Measurements from ENCODE around the gene ALG5. TPM values are rescaled to one million over a fixed set of nuclear protein-coding genes. Genes with fewer than 3 reads are reported as not detected.

The ALG5 gene
- polyA plus RNA-seq, 1 of the 3 experiments (the other 2 are of a cell fraction), result 24.2 TPM

- no peak for TF ChIP-seq RCOR1 (IDR thresholded peaks at IDR 0.05; ENCODE audit: low read length)
- TF ChIP-seq YY1 (IDR thresholded peaks at IDR 0.05; ENCODE audit: low read depth), result no peak
- no peak for TF ChIP-seq TCF12 (IDR thresholded peaks at IDR 0.05)
- TF ChIP-seq GABPA (IDR thresholded peaks at IDR 0.05; ENCODE audit: low read depth), result no peak
- no peak overlapping the region for H2AFZ ChIP-seq (ENCODE audit: low read depth)
- H3K36me3 ChIP-seq (replicated peaks in 1 of 2; ENCODE audit: control insufficient read depth in 1 of 2, insufficient read depth in 2 of 2, low read length in 1 of 2), result peaks cover 29 to 75% of the 10 kb centered on the region in 2 experiments
- ChIA-PET CTCF (interaction anchor here (1.8 kb wide), 1 partner anchor 96 kb away, joined by 7 read pairs; no protein-coding TSS in a partner anchor), POLR2A (no interaction called here)
- no peaks in the 10 kb centered on the region for H3K9me3 ChIP-seq
- H4K20me1 ChIP-seq (ENCODE audit: insufficient read depth), result no peaks in the 10 kb centered on the region
- H3K4me3 ChIP-seq (ENCODE audit: low read depth in 2 of 2, low read length in 1 of 2), result no peak overlapping the region
- DNase-seq, result no peak
- H3K4me1 ChIP-seq (ENCODE audit: control insufficient read depth in 1 of 2, insufficient read depth in 2 of 2, low read depth in 1 of 2, low read length in 1 of 2), result no peaks in the 10 kb centered on the region; a peak in 2 of 4 replicates
- H3K27me3 ChIP-seq (ENCODE audit: insufficient read depth), result no peaks in the 10 kb centered on the region
- no peak overlapping the region; a peak in 2 of 4 replicates for H3K27ac ChIP-seq (ENCODE audit: low read depth in 2 of 2, low read length in 1 of 2)
- H3K79me2 ChIP-seq (ENCODE audit: insufficient read depth), result no peaks in the 10 kb centered on the region
- H3K4me2 ChIP-seq, result no peak overlapping the region
- no peaks in the 10 kb centered on the region for H3F3A ChIP-seq (replicated peaks; ENCODE audit: insufficient read depth)
- no peak overlapping the region for H3K9ac ChIP-seq
- H3K9me2 ChIP-seq, result no peaks in the 10 kb centered on the region
Observed at GRCh38 chr13:36954542-36954941, 44.6 kb downstream of the ALG5 start.

DNA sequence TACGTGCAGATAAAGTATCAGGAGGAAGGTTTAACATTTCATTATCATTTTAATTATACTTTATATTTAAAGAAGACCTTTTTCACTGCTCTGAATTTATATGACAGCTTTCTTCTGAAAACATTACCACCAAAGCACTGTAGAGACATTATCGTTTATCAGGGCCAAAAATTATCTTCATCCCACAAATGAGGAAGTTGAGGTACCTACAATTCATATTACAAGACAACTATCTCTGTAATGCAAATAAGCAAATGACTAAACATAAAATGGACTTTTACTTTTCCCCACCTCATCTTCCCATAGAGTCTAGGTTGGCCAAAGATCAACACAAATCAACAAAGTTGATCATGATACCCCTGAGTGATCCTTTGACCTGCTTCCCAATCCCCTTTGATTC, 48.2 kb downstream of the ALG5 start:
- Histone ChIP-seq H3K9ac (no peak overlapping the region), H4K20me1 (ENCODE audit: insufficient read depth) (no peaks in the 10 kb centered on the region), H3K4me3 (ENCODE audit: low read depth in 2 of 2, low read length in 1 of 2) (no peak overlapping the region), H2AFZ (ENCODE audit: low read depth) (no peak overlapping the region), H3K27me3 (ENCODE audit: insufficient read depth) (no peaks in the 10 kb centered on the region), H3K4me2 (no peak overlapping the region), H3K79me2 (ENCODE audit: insufficient read depth) (no peaks in the 10 kb centered on the region), H3K9me2 (no peaks in the 10 kb centered on the region), H3K4me1 (ENCODE audit: control insufficient read depth in 1 of 2, insufficient read depth in 2 of 2, low read depth in 1 of 2, low read length in 1 of 2) (no peaks in the 10 kb centered on the region; a peak in 2 of 4 replicates), H3K36me3 (replicated peaks in 1 of 2; ENCODE audit: control insufficient read depth in 1 of 2, insufficient read depth in 2 of 2, low read length in 1 of 2) (peaks cover 36 to 63% of the 10 kb centered on the region in 2 experiments), H3K27ac (ENCODE audit: low read depth in 2 of 2, low read length in 1 of 2) (no peak overlapping the region), H3K9me3 (no peaks in the 10 kb centered on the region), H3F3A (replicated peaks; ENCODE audit: insufficient read depth) (no peaks in the 10 kb centered on the region)
- 89% methylated on average over 2 of the region's 2 CpGs for WGBS (ENCODE audit: low lambda C conversion rate)
- DNase-seq, result no peak
- no peak for TF ChIP-seq YY1 (IDR thresholded peaks at IDR 0.05; ENCODE audit: low read depth)
- ChIA-PET POLR2A (no interaction called here), CTCF (interaction anchor here (1.2 to 3.5 kb wide), 3 partner anchors 30 to 101 kb away, joined by 4 to 14 read pairs (median 4); no protein-coding TSS in a partner anchor)

DNA sequence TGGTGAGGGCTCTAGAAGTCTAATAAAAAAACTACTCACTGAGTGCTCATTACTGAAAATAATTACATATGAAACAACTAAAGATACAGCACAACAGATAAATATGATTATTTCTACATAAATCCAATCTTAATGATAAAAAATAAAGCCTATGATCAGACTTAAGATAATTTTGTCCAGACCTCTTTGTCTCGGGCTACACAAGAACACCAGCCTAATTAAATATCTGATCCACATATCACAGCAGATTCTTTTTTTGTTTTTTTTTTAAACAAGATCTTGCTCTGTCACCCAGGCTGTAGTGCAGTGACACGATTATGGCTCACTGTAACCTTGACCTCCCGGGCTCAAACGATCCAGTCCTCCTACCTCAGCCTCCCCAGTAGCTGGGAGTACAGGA, 48.8 kb downstream of the ALG5 start:
- H3K9ac ChIP-seq, result no peak overlapping the region
- H3K4me1 ChIP-seq (ENCODE audit: control insufficient read depth in 1 of 2, insufficient read depth in 2 of 2, low read depth in 1 of 2, low read length in 1 of 2), result peaks cover 0 to 2% of the 10 kb centered on the region in 2 experiments; a peak in 2 of 4 replicates
- no peaks in the 10 kb centered on the region for H3F3A ChIP-seq (replicated peaks; ENCODE audit: insufficient read depth)
- ChIA-PET CTCF (interaction anchor here (1.0 to 1.2 kb wide), 3 partner anchors 10 to 100 kb away, joined by 3 to 4 read pairs (median 4); no protein-coding TSS in a partner anchor), POLR2A (no interaction called here)
- no peaks in the 10 kb centered on the region for H3K9me2 ChIP-seq
- H3K9me3 ChIP-seq, result no peaks in the 10 kb centered on the region
- no peak overlapping the region for H2AFZ ChIP-seq (ENCODE audit: low read depth)
- no peak overlapping the region for H3K4me2 ChIP-seq
- H3K36me3 ChIP-seq (replicated peaks in 1 of 2; ENCODE audit: control insufficient read depth in 1 of 2, insufficient read depth in 2 of 2, low read length in 1 of 2), result peaks cover 36 to 57% of the 10 kb centered on the region in 2 experiments
- WGBS (ENCODE audit: low lambda C conversion rate), result 51% methylated on average over 4 of the region's 4 CpGs
- DNase-seq, result no peak
- TF ChIP-seq EP300 (IDR thresholded peaks at IDR 0.05; ENCODE audit: borderline replicate concordance in 1 of 2, low read depth in 1 of 2, low read length in 1 of 2), result peak in 1 of 2 experiments; percentile 72; a peak in 2 of 4 replicates
- peak; percentile 60 for TF ChIP-seq GATA2 (CRISPR knock-in tag; IDR thresholded peaks at IDR 0.05)
- no peak for TF ChIP-seq USF1 (IDR thresholded peaks at IDR 0.05; ENCODE audit: borderline replicate concordance, low read depth)
- H3K79me2 ChIP-seq (ENCODE audit: insufficient read depth), result no peaks in the 10 kb centered on the region
- no peaks in the 10 kb centered on the region for H3K27me3 ChIP-seq (ENCODE audit: insufficient read depth)
- H4K20me1 ChIP-seq (ENCODE audit: insufficient read depth), result no peaks in the 10 kb centered on the region
- peak overlapping the region in 1 of 2 experiments; percentile 63; a peak in 2 of 4 replicates for H3K27ac ChIP-seq (ENCODE audit: low read depth in 2 of 2, low read length in 1 of 2)
- H3K4me3 ChIP-seq (ENCODE audit: low read depth in 2 of 2, low read length in 1 of 2), result no peak overlapping the region

Data from SK-N-SH (cell line).